H1 (cell line): ENCODE measurements around the gene ASB16. TPM values are rescaled to one million over a fixed set of nuclear protein-coding genes. Genes with fewer than 3 reads are reported as not detected.

Experiments used
- CTCF ChIA-PET: fragments of 300-600 bp; sonication (Branson Sonifier 250); formaldehyde crosslinking; loops from one replicate; lab custom pipeline; 2021; ENCODE audit not compliant: partially characterized antibody; lab: Charles Lee
- POLR2A ChIA-PET: fragments of 300-600 bp; sonication (Branson Sonifier 250); formaldehyde crosslinking; loops from one replicate; lab custom pipeline; 2021; ENCODE audit warnings: inconsistent platforms; ENCODE audit not compliant: partially characterized antibody; lab: Charles Lee
- DNase-seq, 2 experiments: peaks; one replicate each; pipeline versions ENCODE4 v3.0.0 to v3.0.0-alpha.2; 2010 to 2022; ENCODE audit warnings: low spot score in 2 of 2, low read depth in 1 of 2, mixed read lengths in 1 of 2
- FAIRE-seq: peaks from 2 replicates; lab custom pipeline; 2011; peaks lifted over from hg19 to GRCh38; lab: Jason Lieb, UNC
- H2AFZ ChIP-seq: 2 replicates; pipeline ENCODE4 v1.8.1; 2012; ENCODE audit warnings: low read length, inconsistent platforms
- H2AK5ac ChIP-seq: 2 replicates; pipeline ENCODE4 v1.6.1; 2013; ENCODE audit warnings: low read depth, low read length
- H2BK120ac ChIP-seq: replicated peaks from 2 replicates; pipeline ENCODE3; 2013; ENCODE audit warnings: low read depth, low read length, inconsistent platforms
- H2BK12ac ChIP-seq: 2 replicates; pipeline ENCODE4 v1.6.1; 2013; ENCODE audit warnings: low read depth, low read length
- H2BK15ac ChIP-seq: 2 replicates; pipeline ENCODE4 v1.6.1; 2013; ENCODE audit warnings: low read length
- H2BK20ac ChIP-seq: 2 replicates; pipeline ENCODE4 v1.6.1; 2013; ENCODE audit warnings: low read length
- H2BK5ac ChIP-seq: 2 replicates; pipeline ENCODE4 v1.6.1; 2013; ENCODE audit warnings: low read depth, low read length
- H3K14ac ChIP-seq: 2 replicates; pipeline ENCODE4 v1.6.1; 2013; ENCODE audit warnings: inconsistent platforms; ENCODE audit not compliant: insufficient read length
- H3K18ac ChIP-seq: 2 replicates; pipeline ENCODE4 v1.6.1; 2013; ENCODE audit warnings: low read length; ENCODE audit errors: extremely low read depth
- H3K23ac ChIP-seq: 2 replicates; pipeline ENCODE4 v1.6.1; 2013; ENCODE audit warnings: inconsistent platforms; ENCODE audit not compliant: insufficient read length
- H3K23me2 ChIP-seq: 2 replicates; pipeline ENCODE4 v1.6.1; 2013; ENCODE audit warnings: low read depth, low read length
- H3K27ac ChIP-seq: 2 replicates; pipeline ENCODE4 v1.6.1; 2011; ENCODE audit warnings: low read depth, low read length, inconsistent platforms
- H3K27me3 ChIP-seq, 4 experiments: replicated peaks in 1 of 4; 1 replicate in 1 of 4; 2 replicates in 3 of 4; pipeline versions ENCODE4 v1.6.1 to v1.8.1; 2011 to 2013; ENCODE audit warnings: low read length in 3 of 4, mild to moderate bottlenecking in 3 of 4, inconsistent platforms in 2 of 4, mixed read lengths in 2 of 4, moderate library complexity in 1 of 4; ENCODE audit not compliant: control insufficient read depth in 3 of 4, insufficient read depth in 3 of 4; ENCODE audit errors: extremely low read depth in 1 of 4
- H3K36me3 ChIP-seq, 4 experiments: 2 replicates each; pipeline versions ENCODE4 v1.6.1 to v1.8.1; 2011 to 2013; ENCODE audit warnings: mild to moderate bottlenecking in 4 of 4, low read length in 3 of 4, moderate library complexity in 2 of 4, control low read depth in 1 of 4, inconsistent platforms in 1 of 4; ENCODE audit not compliant: insufficient read depth in 4 of 4, control insufficient read depth in 2 of 4
- H3K4ac ChIP-seq: replicated peaks from 2 replicates; pipeline ENCODE3; 2013; ENCODE audit warnings: low read length, low read depth, mixed read lengths, inconsistent platforms; ENCODE audit not compliant: insufficient read length
- H3K4me1 ChIP-seq, 4 experiments: replicated peaks in 1 of 4; 1 replicate in 1 of 4; 2 replicates in 3 of 4; pipeline versions ENCODE4 v1.6.1 to v1.8.1; 2011 to 2013; ENCODE audit warnings: low read length in 3 of 4, inconsistent platforms in 2 of 4, mixed read lengths in 1 of 4; ENCODE audit not compliant: insufficient read depth in 4 of 4, control insufficient read depth in 3 of 4
- H3K4me2 ChIP-seq, 2 experiments: 2 replicates each; pipeline versions ENCODE4 v1.6.1 to v1.8.1; 2011 to 2013; ENCODE audit warnings: low read depth in 2 of 2, low read length in 2 of 2, control low read depth in 1 of 2, inconsistent platforms in 1 of 2, mild to moderate bottlenecking in 1 of 2; ENCODE audit not compliant: insufficient read depth in 1 of 2
- H3K4me3 ChIP-seq, 4 experiments: fragments of 200-600, 300-600 bp in 1 of 4; sonication (generic), shearing (Covaris generic), sonication (Bioruptor Twin) in 1 of 4; 2 replicates each; pipeline versions ENCODE4 v1.5.1 to v1.8.1; 2011 to 2016; ENCODE audit warnings: low read length in 4 of 4, low read depth in 3 of 4, control low read depth in 2 of 4, inconsistent platforms in 2 of 4, mild to moderate bottlenecking in 2 of 4, mixed read lengths in 1 of 4, moderate library complexity in 1 of 4; ENCODE audit not compliant: insufficient read depth in 2 of 4; ENCODE audit errors: extremely low read depth in 1 of 4
- H3K56ac ChIP-seq: replicated peaks from 2 replicates; pipeline ENCODE3; 2013; ENCODE audit warnings: low read depth, mild to moderate bottlenecking, mixed read lengths, low read length, inconsistent platforms; ENCODE audit not compliant: insufficient read length
- H3K79me1 ChIP-seq: 2 replicates; pipeline ENCODE4 v1.6.1; 2013; ENCODE audit warnings: low read depth, low read length, control low read depth
- H3K79me2 ChIP-seq, 2 experiments: 2 replicates each; pipeline versions ENCODE4 v1.6.1 to v1.8.1; 2012 to 2013; ENCODE audit warnings: low read length in 2 of 2, mild to moderate bottlenecking in 2 of 2, inconsistent platforms in 1 of 2; ENCODE audit not compliant: insufficient read depth in 2 of 2, control insufficient read depth in 1 of 2
- H3K9ac ChIP-seq, 4 experiments: replicated peaks in 1 of 4; 1 replicate in 1 of 4; 2 replicates in 3 of 4; pipeline versions ENCODE4 v1.6.1 to v1.8.1; 2011 to 2013; ENCODE audit warnings: low read depth in 3 of 4, low read length in 3 of 4, control low read depth in 2 of 4, mild to moderate bottlenecking in 2 of 4, moderate library complexity in 2 of 4, inconsistent platforms in 1 of 4; ENCODE audit errors: extremely low read depth in 1 of 4
- H3K9me3 ChIP-seq, 2 experiments: 2 replicates each; pipeline versions ENCODE4 v1.6.1 to v1.8.1; 2012 to 2013; ENCODE audit warnings: mild to moderate bottlenecking in 2 of 2, moderate library complexity in 2 of 2, control low read depth in 1 of 2, inconsistent platforms in 1 of 2, low read depth in 1 of 2, low read length in 1 of 2, mixed read lengths in 1 of 2; ENCODE audit not compliant: insufficient read depth in 2 of 2
- H4K20me1 ChIP-seq, 2 experiments: replicated peaks in 1 of 2; 2 replicates each; pipeline versions ENCODE3 to v1.8.1; 2011 to 2013; ENCODE audit warnings: inconsistent platforms in 2 of 2, low read length in 2 of 2, mild to moderate bottlenecking in 1 of 2; ENCODE audit not compliant: insufficient read depth in 2 of 2, control insufficient read depth in 1 of 2
- H4K5ac ChIP-seq: 2 replicates; pipeline ENCODE4 v1.6.1; 2013; ENCODE audit warnings: low read length, low read depth, mixed read lengths, inconsistent platforms; ENCODE audit not compliant: insufficient read length
- H4K8ac ChIP-seq: 2 replicates; pipeline ENCODE4 v1.8.0; 2013; ENCODE audit warnings: mild to moderate bottlenecking, moderate library complexity, low read length, inconsistent platforms; ENCODE audit not compliant: insufficient read depth; ENCODE audit errors: extremely low read depth
- H4K91ac ChIP-seq: replicated peaks from 2 replicates; pipeline ENCODE3; 2013; ENCODE audit warnings: low read length, mixed read lengths, inconsistent platforms; ENCODE audit not compliant: insufficient read length
- GABPA ChIP-seq: IDR thresholded peaks from 2 replicates; pipeline ENCODE4 v1.6.1; 2011; ENCODE audit warnings: mild to moderate bottlenecking, low read length, moderate library complexity, borderline replicate concordance; ENCODE audit not compliant: insufficient read depth
- HDAC6 ChIP-seq: IDR thresholded peaks from one replicate; pipeline ENCODE4 v1.7.1; 2012; ENCODE audit warnings: low read depth, mild to moderate bottlenecking, inconsistent platforms, low read length, moderate library complexity
- KDM5A ChIP-seq: fragments of 200-600 bp; IDR thresholded peaks from 2 replicates; pipeline ENCODE4 v1.7.1; 2012; ENCODE audit warnings: mild to moderate bottlenecking, low read length, inconsistent platforms, mixed read lengths
- MAX ChIP-seq: IDR thresholded peaks from 2 replicates; pipeline ENCODE4 v1.6.1; 2012; ENCODE audit warnings: inconsistent platforms
- SIX5 ChIP-seq: IDR thresholded peaks from 2 replicates; pipeline ENCODE4 v1.6.1; 2011; ENCODE audit warnings: mild to moderate bottlenecking, low read depth, low read length
- SUZ12 ChIP-seq: fragments of 200-600 bp; sonication (generic); IDR thresholded peaks from 2 replicates; pipeline ENCODE4 v1.6.1; 2012; ENCODE audit warnings: mild to moderate bottlenecking, inconsistent platforms, low read length, moderate library complexity, mixed read lengths
- TAF1 ChIP-seq: IDR thresholded peaks from 2 replicates; pipeline ENCODE4 v1.6.1; 2011; ENCODE audit warnings: mild to moderate bottlenecking, low read depth, low read length
- YY1 ChIP-seq: IDR thresholded peaks from 2 replicates; pipeline ENCODE4 v1.6.1; 2011; ENCODE audit warnings: low read depth, mild to moderate bottlenecking, low read length
- WGBS, 2 experiments: shearing (Covaris generic) in 1 of 2; methylation state at CpG; one replicate each; pipeline versions ENCODE4 v1.1.6 to v1.1.7; 2013 to 2015; ENCODE audit warnings: low lambda C conversion rate in 2 of 2, mixed read lengths in 2 of 2, inconsistent platforms in 1 of 2, low coverage in 1 of 2, missing lambda C conversion rate in 1 of 2; ENCODE audit not compliant: insufficient replicate concordance in 2 of 2, insufficient coverage in 1 of 2, insufficient read length in 1 of 2; ENCODE audit errors: extremely low coverage in 1 of 2, missing lambda C conversion rate in 1 of 2; 5-methylcytosine and 5-hydroxymethylcytosine counted together
- polyA plus RNA-seq, 7 experiments: library from polyadenylated mRNA; depleted of rRNA in 3 of 7; stranded (reverse) in 5 of 7; unstranded in 2 of 7; fragments of >200 nt in 5 of 7; fragments of 200-250 nt in 2 of 7; gene quantifications; 1 replicate in 5 of 7; 2 replicates in 1 of 7; 4 replicates in 1 of 7; pipeline versions ENCODE4 v1.2.1 to v1.2.3, GENCODE V29; 2011 to 2013; ENCODE audit warnings: missing spikeins in 2 of 7, mixed read lengths in 2 of 7
- total RNA-seq: library from RNA; stranded (reverse); fragmentation: NEBNext Ultra II Directional; extraction: Animal tissue kit (Norgen Biotek cat#: 25700); gene quantifications from 2 replicates; pipeline ENCODE4 v1.2.1, GENCODE V29; 2021
- TF ChIP-seq, protein P1 (sequence below): IDR thresholded peaks from 2 replicates; pipeline ENCODE4 v1.6.1; 2012; ENCODE audit warnings: inconsistent platforms

Gene ASB16
- total and polyA plus RNA-seq, 2 of the 8 experiments (the other 6 are each of a cell fraction or from before 2014, with no cell fraction given): 0.05 TPM; not detected in 1

DNA sequence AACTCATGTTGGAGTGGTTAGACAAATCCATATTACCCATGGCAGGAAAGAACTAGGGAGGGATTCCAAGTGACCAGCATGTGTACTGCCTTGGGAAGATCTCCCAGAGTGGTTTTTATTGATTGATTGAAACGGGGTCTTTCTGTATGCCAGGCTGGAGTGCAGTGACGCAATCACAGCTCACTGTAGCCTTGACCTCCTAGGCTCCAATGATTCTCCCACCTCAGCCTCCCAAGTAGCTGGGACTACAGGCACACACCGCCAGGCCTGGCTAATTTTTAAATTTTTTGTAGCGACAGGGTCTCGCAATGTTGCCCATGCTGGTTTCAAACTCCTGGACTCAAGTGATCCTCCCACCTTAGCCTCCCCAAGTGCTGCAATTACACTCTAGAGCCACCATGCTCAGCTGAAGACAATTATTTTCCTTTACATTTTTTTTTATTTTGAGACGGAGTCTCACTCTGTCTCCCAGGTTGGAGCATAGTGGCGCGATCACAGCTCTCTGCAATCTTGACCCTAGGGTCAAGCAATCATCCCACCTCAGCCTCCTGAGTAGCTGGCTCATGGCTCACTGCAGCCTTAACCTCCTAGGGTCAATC lies 13.8 kb downstream of the ASB16 start:
- Histone ChIP-seq H3K27me3 (no peaks in the 10 kb centered on the region), H3K4ac (no peak overlapping the region), H3K9me3 (no peaks in the 10 kb centered on the region), H3K56ac (no peak overlapping the region), H3K14ac (no peak overlapping the region), H3K18ac (no peak overlapping the region), H2BK15ac (no peak overlapping the region), H3K4me2 (peak overlapping the region in 1 of 2 experiments; percentile 76; a peak in 1 of 4 replicates), H3K23me2 (no peaks in the 10 kb centered on the region; the same call in 1 of the 2 replicates), H4K20me1 (peaks cover 0 to 5% of the 10 kb centered on the region in 2 experiments), H2AK5ac (no peak overlapping the region), H4K91ac (no peak overlapping the region), H3K27ac (no peak overlapping the region), H2AFZ (no peak overlapping the region), H3K79me1 (peaks cover 9% of the 10 kb centered on the region), H3K4me3 (no peak overlapping the region; a peak in 1 of 8 replicates), H2BK12ac (no peak overlapping the region), H2BK120ac (no peak overlapping the region), H3K4me1 (peaks cover 0 to 4% (median 0%) of the 10 kb centered on the region in 4 experiments; a peak in 1 of 7 replicates), H3K23ac (no peak overlapping the region), H3K79me2 (peaks cover 5 to 39% of the 10 kb centered on the region in 2 experiments; a peak in 3 of 4 replicates), H4K5ac (no peak overlapping the region), H2BK5ac (no peak overlapping the region), H3K36me3 (peaks cover 10 to 19% (median 15%) of the 10 kb centered on the region in 4 experiments), H3K9ac (no peak overlapping the region; a peak in 1 of 7 replicates), H2BK20ac (no peak overlapping the region), H4K8ac (no peak overlapping the region)
- ChIA-PET POLR2A (interaction anchor here (0.7 to 5.8 kb wide), 7 partner anchors 9 to 185 kb away, joined by 3 to 84 read pairs (median 3); partner anchors contain the start of gene ASB16), CTCF (interaction anchor here (0.9 to 6.3 kb wide), 11 partner anchors 12 to 167 kb away, joined by 3 to 36 read pairs (median 4); partner anchors contain the start of gene ASB16)
- WGBS, 2 experiments: 93% methylated on average over 8 of the region's 8 CpGs; no CpG with 5 or more reads in 1 of the 2 experiments
- FAIRE-seq: no peak
- DNase-seq: no peak
- no peak for TF ChIP-seq MAX
- TF ChIP-seq GABPA: no peak
- no peak for TF ChIP-seq SIX5
- no peak for TF ChIP-seq TAF1
- no peak for TF ChIP-seq SUZ12
- TF ChIP-seq HDAC6: no peak
- no peak for TF ChIP-seq YY1
- TF ChIP-seq, protein P1, sequence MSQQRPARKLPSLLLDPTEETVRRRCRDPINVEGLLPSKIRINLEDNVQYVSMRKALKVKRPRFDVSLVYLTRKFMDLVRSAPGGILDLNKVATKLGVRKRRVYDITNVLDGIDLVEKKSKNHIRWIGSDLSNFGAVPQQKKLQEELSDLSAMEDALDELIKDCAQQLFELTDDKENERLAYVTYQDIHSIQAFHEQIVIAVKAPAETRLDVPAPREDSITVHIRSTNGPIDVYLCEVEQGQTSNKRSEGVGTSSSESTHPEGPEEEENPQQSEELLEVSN: no peak
- no peak for TF ChIP-seq KDM5A
